Measurements from ENCODE around the gene EHD2. TPM values are rescaled to one million over a fixed set of nuclear protein-coding genes. Genes with fewer than 3 reads are reported as not detected.
"Not testable (repeated sequence)": the region's sequence is repeated elsewhere in the genome, so short reads cannot be mapped to it uniquely, and the experiment has no call there.

EHD2 gene
- polyA plus RNA-seq, 3 donors = 26.1 to 42.0 (median 34.8) TPM

GRCh38 chr19:47765523-47766358, 52.5 kb downstream of the EHD2 start:
- DNase-seq = no peak

- no peak for DNase-seq
These were observed 53.1 kb downstream of the EHD2 start for GRCh38 chr19:47766359-47766620.

- no peak for DNase-seq
These were observed 53.4 kb downstream of the EHD2 start for GRCh38 chr19:47766670-47767069.

- DNase-seq = no peak
These were observed 54.1 kb downstream of the EHD2 start for GRCh38 chr19:47767349-47767748.

GRCh38 chr19:47768604-47769003, 55.4 kb downstream of the EHD2 start:
- no peak for DNase-seq

- DNase-seq = no peak
These were observed 56.3 kb downstream of the EHD2 start for GRCh38 chr19:47769534-47769933.

GRCh38 chr19:47771291-47771690, 58.1 kb downstream of the EHD2 start:
- not testable (repeated sequence) for DNase-seq

- DNase-seq = no peak
These were observed 63.3 kb downstream of the EHD2 start for GRCh38 chr19:47776568-47776967.

- DNase-seq = not testable (repeated sequence)
These were observed 64.2 kb downstream of the EHD2 start for GRCh38 chr19:47777245-47778048.

- peak; percentile 78 for DNase-seq
These were observed 65.1 kb downstream of the EHD2 start, which contains the start of gene SELENOW for GRCh38 chr19:47778049-47778953. TSS of gene SELENOW (plus strand) at chr19:47778703. CDS start at chr19:47778786, 83 bp downstream.

- no peak for DNase-seq
These were observed 65.7 kb downstream of the EHD2 start for GRCh38 chr19:47778954-47779351.

- no peak for DNase-seq
These were observed 66.4 kb downstream of the EHD2 start for GRCh38 chr19:47779524-47780214.

- no peak for DNase-seq
These were observed 67.0 kb downstream of the EHD2 start for GRCh38 chr19:47780215-47780551.

GRCh38 chr19:47781590-47782262, 68.5 kb downstream of the EHD2 start:
- no peak for DNase-seq

GRCh38 chr19:47786566-47786965, 73.3 kb downstream of the EHD2 start:
- no peak for DNase-seq

- DNase-seq = not testable (repeated sequence)
These were observed 74.1 kb downstream of the EHD2 start for GRCh38 chr19:47787307-47787706.

- DNase-seq = not testable (repeated sequence)
These were observed 76.6 kb downstream of the EHD2 start for GRCh38 chr19:47789811-47790210.

GRCh38 chr19:47790398-47790814, 77.2 kb downstream of the EHD2 start:
- DNase-seq = peak; percentile 54

- no peak for DNase-seq
These were observed 79.4 kb downstream of the EHD2 start for GRCh38 chr19:47792616-47793015.

Data from renal pelvis (tissue), 4 donors.